Eye (tissue), 1 donor: ENCODE results near the gene GTF3C6.
A peak's percentile ranks its signal among the peaks of the same experiment; 100 is the strongest.
"Not testable (repeated sequence)": the region's sequence is repeated elsewhere in the genome, so short reads cannot be mapped to it uniquely, and the experiment has no call there.

Experiments used
- DNase-seq: peaks from one replicate; pipeline ENCODE4 v3.0.0-alpha.2; 2015

Gene GTF3C6

DNA sequence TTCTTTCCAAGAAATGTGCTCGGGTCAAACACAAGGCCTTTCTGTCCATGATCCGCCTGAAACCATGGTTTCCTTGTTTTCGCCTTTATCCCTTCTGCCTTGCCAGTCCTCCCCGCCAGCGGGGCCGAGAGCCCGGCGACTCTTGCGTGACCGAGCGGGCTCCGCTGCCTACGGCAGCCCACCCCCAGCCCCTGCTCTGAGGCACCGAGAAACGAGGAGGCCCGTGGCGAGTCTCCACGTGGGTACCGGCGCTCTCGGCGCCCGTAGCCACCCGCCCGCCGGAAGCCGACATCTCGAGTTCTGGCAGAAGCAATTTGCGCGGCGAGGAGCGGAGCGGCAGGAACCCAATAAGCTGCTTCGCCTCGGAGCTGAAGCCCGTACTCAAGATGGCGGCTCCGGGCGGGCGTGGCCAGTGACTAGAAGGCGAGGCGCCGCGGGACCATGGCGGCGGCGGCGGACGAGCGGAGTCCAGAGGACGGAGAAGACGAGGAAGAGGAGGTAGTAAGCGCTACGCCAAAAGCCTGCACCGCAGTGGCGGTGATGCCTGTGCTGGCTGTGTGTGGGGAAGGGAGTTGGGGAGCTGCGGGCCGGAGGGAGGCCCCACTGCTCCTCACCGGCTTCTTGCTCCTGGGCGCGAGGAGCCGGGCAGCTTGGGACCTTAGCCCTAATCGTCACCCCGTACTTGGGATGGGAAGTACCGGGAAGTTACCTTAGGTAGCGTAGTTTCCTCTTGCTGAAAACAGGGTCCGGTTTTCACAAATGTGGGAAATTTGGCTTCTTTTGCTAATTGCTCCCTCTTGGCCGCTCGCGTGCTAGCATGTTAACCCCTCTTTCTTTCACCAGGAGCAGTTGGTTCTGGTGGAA lies at the start of gene GTF3C6:
GTF3C6 (plus strand) TSS at position 378 of the 864 bp plus-strand sequence; CDS start at position 442, 64 bp downstream.
- peak; percentile 97 for DNase-seq

DNA sequence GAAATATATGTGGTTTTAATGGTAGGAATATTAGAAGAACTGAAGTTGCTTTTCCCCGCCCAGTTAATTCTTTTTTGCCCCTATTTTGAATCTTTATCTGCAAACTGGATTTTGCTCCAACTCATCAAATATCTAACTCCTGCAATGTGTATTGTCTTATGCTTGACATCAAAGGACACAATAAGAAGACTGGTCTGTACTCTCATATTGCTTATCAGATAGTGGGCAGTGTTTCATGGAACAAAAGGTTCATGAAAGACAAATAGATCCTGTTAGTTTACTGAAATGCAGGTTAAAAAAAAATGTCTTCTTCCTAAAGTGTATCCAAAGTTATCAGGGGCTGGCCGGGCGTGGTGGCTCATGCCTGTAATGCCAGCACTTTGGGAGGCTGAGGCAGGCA lies 27.7 kb upstream of the GTF3C6 start:
- no peak for DNase-seq

GRCh38 chr6:110933912-110934311 lies 24.6 kb upstream of the GTF3C6 start:
- no peak for DNase-seq

- no peak for DNase-seq
Observed at GRCh38 chr6:110934381-110934898, 24.1 kb upstream of the GTF3C6 start.

DNA sequence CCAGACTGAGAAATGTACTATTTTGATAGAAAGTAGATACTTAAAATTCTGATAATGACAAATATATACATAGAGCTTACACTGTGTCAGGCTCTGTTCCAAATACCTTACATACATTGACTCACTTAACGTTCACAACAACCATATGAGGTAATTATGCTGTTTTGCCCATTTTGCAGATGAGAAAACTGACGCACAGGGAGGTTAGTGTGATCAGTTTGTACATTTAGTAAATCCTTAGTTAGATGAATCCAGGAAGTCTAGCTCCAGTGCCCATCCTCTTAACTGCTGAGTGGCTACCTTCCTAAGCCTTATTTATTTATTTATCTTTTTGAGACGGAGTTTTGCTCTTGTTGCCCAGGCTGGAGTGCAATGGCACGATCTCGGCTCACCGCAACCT lies 23.3 kb upstream of the GTF3C6 start:
- DNase-seq = no peak

- no peak for DNase-seq
Observed at GRCh38 chr6:110938171-110938570, 20.3 kb upstream of the GTF3C6 start.

DNA sequence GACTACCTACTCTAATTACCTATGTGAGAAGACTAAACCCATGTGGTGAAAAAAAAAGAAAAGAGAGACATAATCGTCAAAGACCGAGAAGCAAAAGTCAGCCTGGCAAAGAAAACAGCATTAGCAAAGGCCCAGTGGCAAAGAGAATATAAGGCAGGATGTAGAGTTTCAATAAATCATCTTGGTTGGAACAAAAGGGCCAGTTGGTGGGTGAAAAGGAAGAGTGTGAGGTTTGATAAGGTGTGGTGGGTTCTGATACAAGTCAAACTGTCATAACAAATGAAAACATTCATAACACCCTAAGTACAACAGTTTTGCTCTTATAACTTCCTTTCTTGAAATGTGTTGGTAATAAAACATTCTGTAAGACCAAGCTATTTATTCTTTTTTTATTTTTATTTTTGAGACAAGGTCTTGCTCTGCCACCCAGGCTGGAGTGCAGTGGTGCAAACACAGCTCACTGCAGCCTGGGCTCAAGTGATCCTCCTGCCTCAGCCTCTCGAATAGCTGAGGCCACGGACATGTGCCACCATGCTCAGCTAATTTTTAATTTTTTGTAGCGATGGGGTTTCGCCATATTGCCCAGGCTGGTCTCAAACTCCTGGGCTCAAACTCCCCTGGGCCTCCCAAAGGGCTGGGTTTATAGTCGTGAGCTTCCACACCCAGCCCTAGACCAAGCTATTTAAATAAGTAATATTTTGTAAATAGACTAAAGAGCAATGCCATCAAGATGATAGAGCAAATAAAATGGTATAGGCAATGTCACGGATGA lies 18.9 kb upstream of the GTF3C6 start:
- no peak for DNase-seq

GRCh38 chr6:110944681-110945151 lies 13.8 kb upstream of the GTF3C6 start:
- no peak for DNase-seq

GRCh38 chr6:110946498-110946897 lies 12.0 kb upstream of the GTF3C6 start:
- DNase-seq = no peak

- DNase-seq = peak; percentile 50
Observed at GRCh38 chr6:110949679-110950285, 8.7 kb upstream of the GTF3C6 start.

GRCh38 chr6:110950440-110950839 lies 8.1 kb upstream of the GTF3C6 start:
- DNase-seq = no peak

- DNase-seq = no peak
Observed at GRCh38 chr6:110951008-110951407, 7.5 kb upstream of the GTF3C6 start.

DNA sequence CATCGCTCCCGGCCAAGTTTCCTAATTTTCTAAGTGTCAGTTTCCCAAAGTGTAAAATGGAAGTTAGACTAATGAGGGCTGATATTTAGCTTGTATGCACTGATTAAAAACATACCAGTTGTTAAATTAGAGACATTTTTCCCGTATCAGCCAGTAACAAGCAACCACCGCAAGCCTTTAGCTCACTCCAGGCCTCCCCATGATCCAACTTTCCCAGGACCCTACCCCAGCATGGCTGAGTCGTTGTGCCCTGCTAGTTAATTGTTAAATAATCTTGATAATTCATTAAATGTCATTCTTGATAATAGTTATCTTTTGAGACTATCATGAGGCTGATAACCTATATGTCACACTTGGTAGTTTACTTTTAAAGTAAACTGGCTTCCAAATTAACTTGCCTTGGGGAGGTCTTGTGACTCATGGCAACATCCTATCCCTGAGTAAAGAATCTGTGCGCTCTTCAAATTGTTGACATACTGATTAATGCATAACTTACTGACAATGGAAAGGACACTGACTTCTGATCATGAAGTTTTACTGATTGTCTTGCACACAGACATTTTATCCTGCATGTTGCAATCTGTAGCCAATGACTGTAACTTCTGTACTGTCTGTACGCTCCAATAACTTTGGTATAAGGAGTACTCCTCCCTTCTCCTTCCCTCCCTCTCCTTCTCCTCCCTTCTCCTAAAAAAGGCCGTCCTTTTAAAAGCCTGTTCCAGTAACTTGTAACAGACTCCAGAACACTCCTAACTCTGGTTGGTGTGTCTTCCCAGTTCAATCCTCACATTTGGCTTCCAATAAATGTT lies 6.3 kb upstream of the GTF3C6 start:
- no peak for DNase-seq

- DNase-seq = no peak
Observed at GRCh38 chr6:110953633-110954303, 4.7 kb upstream of the GTF3C6 start.

DNA sequence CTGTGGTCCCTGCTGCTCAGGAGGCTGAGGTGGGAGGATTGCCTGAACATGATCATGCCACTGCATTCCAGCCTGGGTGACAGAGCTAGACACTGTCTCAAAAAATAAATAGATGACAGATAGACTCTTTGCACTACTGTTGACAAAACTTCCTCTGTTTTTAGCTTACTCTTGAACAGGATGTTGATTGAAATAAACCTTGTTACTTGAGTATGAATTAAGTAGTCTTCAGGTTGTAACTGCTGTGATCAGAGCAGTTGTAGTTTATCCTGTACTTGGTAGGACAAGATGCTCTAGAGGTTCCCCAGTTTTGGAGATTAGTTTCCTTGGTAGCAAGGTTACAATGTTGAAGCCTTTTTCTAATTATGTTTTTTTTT lies 1.5 kb downstream of the GTF3C6 start:
- DNase-seq = no peak

DNA sequence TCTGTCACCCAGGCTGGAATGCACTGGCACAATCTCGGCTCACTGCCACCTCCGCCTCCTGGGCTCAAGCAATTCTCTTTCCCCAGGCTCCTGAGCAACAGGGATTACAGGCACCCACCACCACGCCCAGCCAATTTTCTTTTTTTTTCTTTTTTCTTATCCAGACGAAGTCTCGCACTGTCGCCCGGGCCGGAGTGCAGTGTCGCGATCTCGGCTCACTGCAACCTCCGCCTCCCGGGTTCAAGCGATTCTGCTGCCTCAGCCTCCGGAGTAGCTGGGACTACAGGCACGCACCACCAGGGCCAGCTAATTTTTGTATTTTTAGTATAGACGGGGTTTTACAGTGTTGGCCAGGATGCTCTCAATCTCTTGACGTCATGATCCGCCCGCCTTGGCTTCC lies 4.1 kb downstream of the GTF3C6 start:
- not testable (repeated sequence) for DNase-seq

GRCh38 chr6:110965629-110966229 lies 7.2 kb downstream of the GTF3C6 start:
- no peak for DNase-seq

- not testable (repeated sequence) for DNase-seq
Observed at GRCh38 chr6:110968661-110969060, 10.2 kb downstream of the GTF3C6 start.

GRCh38 chr6:110971468-110971867 lies 13.0 kb downstream of the GTF3C6 start:
- no peak for DNase-seq

- DNase-seq = no peak
Observed at GRCh38 chr6:110976575-110976974, 18.1 kb downstream of the GTF3C6 start.

- no peak for DNase-seq
Observed at GRCh38 chr6:110979565-110980101, 21.1 kb downstream of the GTF3C6 start.
